Erythroblast (primary cell): ENCODE data around the gene PPM1D.
"Not testable (repeated sequence)": the region's sequence is repeated elsewhere in the genome, so short reads cannot be mapped to it uniquely, and the experiment has no call there.

Source experiments
- GATA1 ChIP-seq: IDR thresholded peaks from 2 replicates; pipeline ENCODE4 v1.6.1; 2011; ENCODE audit warnings: low read depth, mild to moderate bottlenecking, control low read depth, low read length, moderate library complexity
- POLR2A ChIP-seq: IDR thresholded peaks from 2 replicates; pipeline ENCODE4 v1.6.1; 2011; ENCODE audit warnings: mild to moderate bottlenecking, low read length

GRCh38 chr17:60594170-60594569 lies 5.8 kb upstream of the PPM1D start:
- TF ChIP-seq POLR2A, GATA1: not testable (repeated sequence)
